Right lobe of liver (tissue), 6 donors: ENCODE results near the gene LRRC51. TPM values are rescaled to one million over a fixed set of nuclear protein-coding genes. Genes with fewer than 3 reads are reported as not detected.

Experiments used
- ATAC-seq, 4 donors: fragments of 200-7000 bp; cut with Tn5 transposase; one replicate each; pipeline ENCODE4 v1.9.1; 2020; ENCODE audit warnings: mild to moderate bottlenecking in 4 of 4, moderate library complexity in 4 of 4
- DNase-seq, 3 donors: peaks; one replicate each; pipeline ENCODE4 v3.0.0-alpha.2; 2020
- H3K27ac ChIP-seq, 3 donors: fragments of 200-600 bp; one replicate each; pipeline ENCODE4 v1.8.0; 2022
- H3K27me3 ChIP-seq, 2 donors: fragments of 200-600 bp; one replicate each; pipeline ENCODE4 v1.8.0; 2022
- H3K36me3 ChIP-seq, 4 donors: fragments of 200-600 bp; sonication (generic) in 1 of 4; one replicate each; pipeline versions ENCODE4 v1.5.1 to v1.8.0; 2017 to 2022; ENCODE audit warnings: control low read depth in 1 of 4
- H3K4me1 ChIP-seq, 4 donors: fragments of 200-600 bp; sonication (generic) in 1 of 4; one replicate each; pipeline versions ENCODE4 v1.5.1 to v1.8.0; 2017 to 2022; ENCODE audit warnings: control low read depth in 1 of 4
- H3K4me3 ChIP-seq, 3 donors: fragments of 200-600 bp; one replicate each; pipeline ENCODE4 v1.8.0; 2022
- H3K9me3 ChIP-seq, 4 donors: fragments of 200-600 bp; sonication (generic) in 1 of 4; one replicate each; pipeline versions ENCODE4 v1.5.1 to v1.8.0; 2017 to 2022; ENCODE audit warnings: control low read depth in 1 of 4
- CTCF ChIP-seq, 4 donors: fragments of 200-600 bp in 3 of 4; fragments of 450-650 bp in 1 of 4; IDR thresholded peaks; one replicate each; pipeline versions ENCODE4 v1.5.1 to v1.8.0; 2016 to 2022; ENCODE audit warnings: antibody characterized with exemption in 4 of 4, mild to moderate bottlenecking in 2 of 4
- POLR2A ChIP-seq: fragments of 450-650 bp; IDR thresholded peaks from one replicate; pipeline ENCODE4 v1.6.1; 2017; ENCODE audit warnings: antibody characterized with exemption, mild to moderate bottlenecking
- WGBS: methylation state at CpG from one replicate; pipeline ENCODE4 v1.1.6; 2018; ENCODE audit warnings: low coverage, low lambda C conversion rate; ENCODE audit not compliant: insufficient coverage; ENCODE audit errors: missing lambda C conversion rate; 5-methylcytosine and 5-hydroxymethylcytosine counted together
- intact Hi-C, 2 donors: fragments of 100-400 bp; cut with DNase I; formaldehyde crosslinking; loops; one replicate each; pipeline versions ENCODE4 v1.11.2 to v1.14.1; 2022
- total RNA-seq, 6 experiments: library from RNA; depleted of rRNA in 2 of 6; stranded (reverse); fragments of >200 nt in 2 of 6; fragmentation: NEBNext Ultra II Directional in 3 of 6; extraction: Animal tissue kit (Norgen Biotek cat#: 25700) in 3 of 6; gene quantifications; one replicate each; pipeline versions ENCODE4 v1.1.0 to v1.2.4, GENCODE V29; 2016 to 2023
- donor health status: DM: no; HTN: yes; CAD: no.
- donor health status: DM: no; HTN: no; CAD: no.
- donor health status: DM: no; HTN: no; CAD: no.
- donor health status: DM: no; HTN: yes; CAD: no.
- donor health status: DM: no; HTN: yes; CAD: no.

Gene LRRC51
- total RNA-seq, 6 experiments from 2014 or later: 3.3 to 9.0 (median 6.1) TPM

- Histone ChIP-seq H3K27me3 (no peaks in the 10 kb centered on the region), H3K36me3 (no peaks in the 10 kb centered on the region), H3K4me3 (no peak overlapping the region), H3K27ac (peak overlapping the region; percentile 27 to 78 (median 63)), H3K4me1 (peaks cover 0 to 28% (median 6%) of the 10 kb centered on the region in 4 donors), H3K9me3 (no peaks in the 10 kb centered on the region)
- WGBS: 0% methylated on average over 2 of the region's 2 CpGs
- TF ChIP-seq CTCF (IDR thresholded peaks at IDR 0.05) (no peak), POLR2A (peak; percentile 39)
- ATAC-seq (peak; percentile 99 to 100 (median 99)), DNase-seq (peak; percentile 84 to 85 (median 84))
- intact Hi-C loops: no loop called here
Observed at GRCh38 chr11:72069787-72070251, 10.8 kb upstream of the LRRC51 start.

GRCh38 chr11:72070491-72070890 is 10.2 kb upstream of the LRRC51 start:
- intact Hi-C loops: no loop called here
- Histone ChIP-seq H3K27me3 (no peaks in the 10 kb centered on the region), H3K9me3 (no peaks in the 10 kb centered on the region), H3K36me3 (no peaks in the 10 kb centered on the region), H3K4me1 (peaks cover 0 to 28% (median 6%) of the 10 kb centered on the region in 4 donors), H3K27ac (peak overlapping the region; percentile 27 to 78 (median 63)), H3K4me3 (no peak overlapping the region)
- ATAC-seq (no peak), DNase-seq (no peak)
- TF ChIP-seq CTCF (IDR thresholded peaks at IDR 0.05): no peak
- no peak for TF ChIP-seq POLR2A
- 90% methylated on average over 6 of the region's 7 CpGs for WGBS

GRCh38 chr11:72072348-72072747 is 8.3 kb upstream of the LRRC51 start:
- TF ChIP-seq POLR2A: no peak
- no peak overlapping the region for H3K27ac ChIP-seq
- H3K4me3 ChIP-seq: no peak overlapping the region
- no peaks in the 10 kb centered on the region for H3K9me3 ChIP-seq
- 64% methylated on average over 3 of the region's 3 CpGs for WGBS
- DNase-seq (no peak), ATAC-seq (peak in 1 of 4 donors; percentile 42)
- intact Hi-C loops: no loop called here
- no peaks in the 10 kb centered on the region for H3K27me3 ChIP-seq
- H3K4me1 ChIP-seq: peaks cover 0 to 20% (median 6%) of the 10 kb centered on the region in 4 donors
- H3K36me3 ChIP-seq: no peaks in the 10 kb centered on the region

- DNase-seq (no peak), ATAC-seq (peak in 1 of 4 donors; percentile 23)
- 100% methylated on average over 1 of the region's 1 CpG for WGBS
- H3K4me3 ChIP-seq: no peak overlapping the region
- TF ChIP-seq POLR2A (no peak), CTCF (IDR thresholded peaks at IDR 0.05) (peak in 1 of 4 donors; percentile 4)
- H3K36me3 ChIP-seq: no peaks in the 10 kb centered on the region
- no peak overlapping the region for H3K27ac ChIP-seq
- intact Hi-C loops: no loop called here
- peaks cover 0 to 11% (median 3%) of the 10 kb centered on the region in 4 donors for H3K4me1 ChIP-seq
- H3K9me3 ChIP-seq: no peaks in the 10 kb centered on the region
- H3K27me3 ChIP-seq: no peaks in the 10 kb centered on the region
Observed at GRCh38 chr11:72075109-72075508, 5.5 kb upstream of the LRRC51 start.

- Histone ChIP-seq H3K4me1 (peaks cover 0 to 5% (median 0%) of the 10 kb centered on the region in 4 donors), H3K27ac (no peak overlapping the region)
- 98% methylated on average over 4 of the region's 4 CpGs for WGBS
Observed at GRCh38 chr11:72075756-72076155, 4.9 kb upstream of the LRRC51 start.

More at GRCh38 chr11:72075756-72076155, 4.9 kb upstream of the LRRC51 start:
- TF ChIP-seq CTCF (IDR thresholded peaks at IDR 0.05) (no peak), POLR2A (no peak)
- DNase-seq (no peak), ATAC-seq (no peak)
- Histone ChIP-seq H3K9me3 (no peaks in the 10 kb centered on the region), H3K27me3 (no peaks in the 10 kb centered on the region), H3K36me3 (no peaks in the 10 kb centered on the region), H3K4me3 (no peak overlapping the region)
- intact Hi-C loops: no loop called here
